DOHH2 (cell line): ENCODE results near the gene TNFRSF21.

ENCODE experiments used
- EZH2phosphoT487 ChIP-seq: fragments of 200-600 bp; sonication (generic); IDR thresholded peaks from 2 replicates; pipeline ENCODE4 v1.6.1; 2017; ENCODE audit warnings: borderline replicate concordance, mild to moderate bottlenecking, antibody characterized with exemption, low read length, moderate library complexity, mixed read lengths
- TF ChIP-seq, protein P1 (sequence below): fragments of 200-600 bp; sonication (generic); IDR thresholded peaks from one replicate; pipeline ENCODE4 v1.5.1; 2014; ENCODE audit warnings: antibody characterized with exemption, mild to moderate bottlenecking, low read depth, low read length; ENCODE audit not compliant: poor library complexity, severe bottlenecking

DNA sequence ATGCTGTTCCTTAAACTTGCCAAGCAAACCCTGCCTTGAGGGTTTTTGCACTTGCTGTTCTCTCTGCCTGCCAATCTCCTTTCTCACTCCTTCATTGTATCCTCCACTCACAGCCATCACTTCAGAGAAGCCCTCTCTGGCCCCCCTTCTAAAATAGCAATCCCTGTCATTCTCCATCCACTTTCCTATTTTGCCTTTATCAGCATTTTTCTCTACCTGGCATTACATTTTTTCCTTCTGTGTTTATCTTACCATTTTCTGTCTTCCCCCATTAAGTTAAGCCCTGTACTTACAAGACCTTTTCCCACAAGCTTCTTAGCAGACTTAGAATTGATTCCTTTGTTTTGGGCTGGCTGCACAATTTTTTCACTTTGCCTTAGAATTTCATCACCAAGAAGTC lies 26.6 kb upstream of the TNFRSF21 start:
- TF ChIP-seq, protein P1, sequence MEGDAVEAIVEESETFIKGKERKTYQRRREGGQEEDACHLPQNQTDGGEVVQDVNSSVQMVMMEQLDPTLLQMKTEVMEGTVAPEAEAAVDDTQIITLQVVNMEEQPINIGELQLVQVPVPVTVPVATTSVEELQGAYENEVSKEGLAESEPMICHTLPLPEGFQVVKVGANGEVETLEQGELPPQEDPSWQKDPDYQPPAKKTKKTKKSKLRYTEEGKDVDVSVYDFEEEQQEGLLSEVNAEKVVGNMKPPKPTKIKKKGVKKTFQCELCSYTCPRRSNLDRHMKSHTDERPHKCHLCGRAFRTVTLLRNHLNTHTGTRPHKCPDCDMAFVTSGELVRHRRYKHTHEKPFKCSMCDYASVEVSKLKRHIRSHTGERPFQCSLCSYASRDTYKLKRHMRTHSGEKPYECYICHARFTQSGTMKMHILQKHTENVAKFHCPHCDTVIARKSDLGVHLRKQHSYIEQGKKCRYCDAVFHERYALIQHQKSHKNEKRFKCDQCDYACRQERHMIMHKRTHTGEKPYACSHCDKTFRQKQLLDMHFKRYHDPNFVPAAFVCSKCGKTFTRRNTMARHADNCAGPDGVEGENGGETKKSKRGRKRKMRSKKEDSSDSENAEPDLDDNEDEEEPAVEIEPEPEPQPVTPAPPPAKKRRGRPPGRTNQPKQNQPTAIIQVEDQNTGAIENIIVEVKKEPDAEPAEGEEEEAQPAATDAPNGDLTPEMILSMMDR = no peak
- TF ChIP-seq EZH2phosphoT487 = no peak
